ENCODE measurements around the gene MEIS1.

MEIS1 gene

DNA sequence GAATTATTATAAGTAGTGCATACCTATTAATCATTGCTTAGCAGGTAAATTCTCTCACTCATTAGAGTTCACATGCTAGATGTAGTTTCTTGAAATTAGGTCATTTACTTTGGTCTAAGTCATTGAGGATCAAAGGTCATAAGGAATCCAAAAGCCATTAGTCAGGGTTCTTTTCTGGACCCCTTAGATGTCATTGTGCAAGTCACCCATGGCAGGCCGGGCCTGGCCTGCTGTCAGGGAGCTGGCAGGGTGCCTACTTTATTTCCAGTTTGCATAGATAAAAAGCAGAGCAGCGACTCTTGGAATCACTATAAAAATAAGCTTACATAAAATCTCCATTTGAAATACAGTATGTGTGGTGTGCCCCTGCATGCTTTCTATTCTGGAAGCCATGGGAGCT lies 91.3 kb downstream of the MEIS1 start:
- no peak for DNase-seq (ENCODE audit: low spot score)
- no peak overlapping the region for H2BK12ac ChIP-seq (ENCODE audit: low read length)
- no peak overlapping the region for H3K4me2 ChIP-seq (ENCODE audit: insufficient read depth, low read length, poor library complexity, severe bottlenecking)
- no peak overlapping the region for H3K4ac ChIP-seq (ENCODE audit: low read length)
- H3K23ac ChIP-seq (ENCODE audit: low read depth, low read length, poor library complexity), result no peak overlapping the region
- H3K9me3 ChIP-seq (replicated peaks in 1 of 2; ENCODE audit: control insufficient read depth in 2 of 2, insufficient read depth in 1 of 2, low read depth in 1 of 2, low read length in 2 of 2), result no peaks in the 10 kb centered on the region
- no peak overlapping the region for H3K27ac ChIP-seq (replicated peaks; ENCODE audit: low read length)
- no peak overlapping the region for H2BK15ac ChIP-seq (ENCODE audit: low read length)
- WGBS, 2 donors (ENCODE audit: extremely low coverage in 2 of 2, insufficient read length in 2 of 2, insufficient replicate concordance in 1 of 2), result no CpG with 5 or more reads among the region's 2 CpGs
- no peak overlapping the region for H2BK5ac ChIP-seq (ENCODE audit: low read length)
- peaks cover 0 to 4% of the 10 kb centered on the region in 2 donors for H3K36me3 ChIP-seq (replicated peaks in 1 of 2; ENCODE audit: control insufficient read depth in 2 of 2, insufficient read depth in 2 of 2, low read length in 2 of 2)
- no peak overlapping the region for H3K9ac ChIP-seq (ENCODE audit: low read depth, low read length, poor library complexity)
- no peak overlapping the region for H3K14ac ChIP-seq (ENCODE audit: low read length)
- no peak overlapping the region for H4K8ac ChIP-seq (ENCODE audit: low read depth, low read length)
- no peak overlapping the region for H2AFZ ChIP-seq (ENCODE audit: low read length)
- no peak overlapping the region for H3K18ac ChIP-seq (ENCODE audit: low read length)
- H3K79me1 ChIP-seq (ENCODE audit: low read depth, low read length), result no peaks in the 10 kb centered on the region
- H3K4me1 ChIP-seq (ENCODE audit: control insufficient read depth in 2 of 2, insufficient read depth in 1 of 2, low read depth in 1 of 2, low read length in 2 of 2), result peaks cover 8 to 9% of the 10 kb centered on the region in 2 donors
- no peak overlapping the region for H3K4me3 ChIP-seq (ENCODE audit: low read length in 2 of 2)
- no peak overlapping the region for H2BK120ac ChIP-seq (ENCODE audit: low read depth, low read length)
- no peak overlapping the region for H4K91ac ChIP-seq (ENCODE audit: low read depth, low read length, poor library complexity)
- no peak overlapping the region for H2AK5ac ChIP-seq (ENCODE audit: low read depth, low read length)
- H3K27me3 ChIP-seq (ENCODE audit: control insufficient read depth in 3 of 3, insufficient read depth in 3 of 3, low read depth in 1 of 3, low read length in 3 of 3), result no peaks in the 10 kb centered on the region

DNA sequence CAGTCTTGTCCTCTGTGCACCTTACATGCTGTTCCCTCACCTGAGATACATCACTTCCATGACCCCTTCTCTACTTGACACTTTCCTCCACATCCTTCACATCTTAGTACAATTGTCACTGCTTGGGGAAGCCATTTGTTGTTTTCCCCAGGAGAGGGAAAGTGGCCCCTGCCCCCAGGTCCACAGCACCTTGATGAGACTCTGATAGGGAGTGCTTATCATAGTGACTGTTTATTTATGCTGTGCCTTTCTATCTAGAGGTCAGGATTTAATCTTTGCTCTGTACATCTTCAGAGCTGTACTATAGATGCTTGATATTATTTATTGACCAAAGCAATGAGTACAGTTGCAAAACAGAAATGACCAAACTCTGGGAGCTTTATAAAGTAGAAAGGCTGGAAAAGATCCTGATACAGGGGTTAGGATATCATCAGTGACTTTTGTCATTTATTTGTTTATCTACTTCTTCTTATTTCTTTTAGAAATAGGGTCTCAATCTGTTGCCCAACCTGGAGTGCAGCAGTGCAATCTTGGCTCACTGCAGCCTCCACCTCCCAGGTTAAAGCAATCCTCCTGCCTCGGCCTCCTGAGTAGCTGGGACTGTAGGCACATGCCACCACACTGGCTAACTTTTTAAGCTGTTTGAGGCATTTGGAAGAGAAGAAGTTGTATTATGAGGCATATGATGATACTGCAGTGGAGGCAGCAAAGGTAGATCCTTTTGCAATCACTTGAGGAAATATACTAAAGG lies 94.2 kb downstream of the MEIS1 start:
- no peak overlapping the region for H3K4ac ChIP-seq (ENCODE audit: low read length)
- H4K91ac ChIP-seq (ENCODE audit: low read depth, low read length, poor library complexity), result no peak overlapping the region
- H2BK120ac ChIP-seq (ENCODE audit: low read depth, low read length), result no peak overlapping the region
- WGBS, 2 donors (ENCODE audit: extremely low coverage in 2 of 2, insufficient read length in 2 of 2, insufficient replicate concordance in 1 of 2), result no CpG with 5 or more reads among the region's 1 CpG
- peaks cover 5 to 14% of the 10 kb centered on the region in 2 donors for H3K4me1 ChIP-seq (ENCODE audit: control insufficient read depth in 2 of 2, insufficient read depth in 1 of 2, low read depth in 1 of 2, low read length in 2 of 2)
- H2AFZ ChIP-seq (ENCODE audit: low read length), result no peak overlapping the region
- H3K9ac ChIP-seq (ENCODE audit: low read depth, low read length, poor library complexity), result no peak overlapping the region
- no peak overlapping the region for H3K27ac ChIP-seq (replicated peaks; ENCODE audit: low read length)
- no peak overlapping the region for H2AK5ac ChIP-seq (ENCODE audit: low read depth, low read length)
- H3K79me1 ChIP-seq (ENCODE audit: low read depth, low read length), result no peaks in the 10 kb centered on the region
- no peak overlapping the region for H3K4me2 ChIP-seq (ENCODE audit: insufficient read depth, low read length, poor library complexity, severe bottlenecking)
- no peaks in the 10 kb centered on the region for H3K27me3 ChIP-seq (ENCODE audit: control insufficient read depth in 3 of 3, insufficient read depth in 3 of 3, low read depth in 1 of 3, low read length in 3 of 3)
- no peak overlapping the region for H2BK5ac ChIP-seq (ENCODE audit: low read length)
- H3K18ac ChIP-seq (ENCODE audit: low read length), result no peak overlapping the region
- H2BK12ac ChIP-seq (ENCODE audit: low read length), result no peak overlapping the region
- no peak overlapping the region for H2BK15ac ChIP-seq (ENCODE audit: low read length)
- no peak overlapping the region for H3K4me3 ChIP-seq (ENCODE audit: low read length in 2 of 2)
- no peak for DNase-seq (ENCODE audit: low spot score)
- no peak overlapping the region for H4K8ac ChIP-seq (ENCODE audit: low read depth, low read length)
- H3K23ac ChIP-seq (ENCODE audit: low read depth, low read length, poor library complexity), result no peak overlapping the region
- no peak overlapping the region for H3K14ac ChIP-seq (ENCODE audit: low read length)
- H3K9me3 ChIP-seq (replicated peaks in 1 of 2; ENCODE audit: control insufficient read depth in 2 of 2, insufficient read depth in 1 of 2, low read depth in 1 of 2, low read length in 2 of 2), result no peaks in the 10 kb centered on the region
- peaks cover 0 to 4% of the 10 kb centered on the region in 2 donors for H3K36me3 ChIP-seq (replicated peaks in 1 of 2; ENCODE audit: control insufficient read depth in 2 of 2, insufficient read depth in 2 of 2, low read length in 2 of 2)

DNA sequence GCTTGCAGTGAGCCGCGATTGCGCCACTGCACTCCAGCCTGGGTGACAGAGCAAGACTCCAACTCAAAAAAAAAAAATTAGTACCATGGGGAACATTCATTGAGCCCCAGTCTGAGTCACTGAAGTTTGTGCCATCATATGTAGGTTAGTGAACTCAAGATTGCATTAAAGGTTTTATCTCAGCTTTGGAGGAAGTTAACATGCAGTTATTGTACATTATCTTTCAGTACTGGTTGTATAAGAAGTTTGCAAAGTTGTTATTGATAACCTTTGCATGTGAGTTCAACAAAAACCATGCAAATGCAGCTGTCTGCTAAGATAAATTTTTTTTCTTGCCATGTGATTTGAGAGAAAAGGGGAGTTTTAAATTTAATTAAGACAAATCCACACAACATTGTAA lies 95.7 kb downstream of the MEIS1 start:
- H2BK120ac ChIP-seq (ENCODE audit: low read depth, low read length), result no peak overlapping the region
- WGBS, 2 donors (ENCODE audit: extremely low coverage in 2 of 2, insufficient read length in 2 of 2, insufficient replicate concordance in 1 of 2), result no CpG with 5 or more reads among the region's 3 CpGs
- no peak overlapping the region for H3K27ac ChIP-seq (replicated peaks; ENCODE audit: low read length)
- no peak overlapping the region for H2AFZ ChIP-seq (ENCODE audit: low read length)
- H4K8ac ChIP-seq (ENCODE audit: low read depth, low read length), result no peak overlapping the region
- no peak overlapping the region for H4K91ac ChIP-seq (ENCODE audit: low read depth, low read length, poor library complexity)
- H3K4me2 ChIP-seq (ENCODE audit: insufficient read depth, low read length, poor library complexity, severe bottlenecking), result no peak overlapping the region
- no peaks in the 10 kb centered on the region for H3K9me3 ChIP-seq (replicated peaks in 1 of 2; ENCODE audit: control insufficient read depth in 2 of 2, insufficient read depth in 1 of 2, low read depth in 1 of 2, low read length in 2 of 2)
- no peak overlapping the region for H2AK5ac ChIP-seq (ENCODE audit: low read depth, low read length)
- H3K23ac ChIP-seq (ENCODE audit: low read depth, low read length, poor library complexity), result no peak overlapping the region
- DNase-seq (ENCODE audit: low spot score), result no peak
- peaks cover 3 to 14% of the 10 kb centered on the region in 2 donors for H3K4me1 ChIP-seq (ENCODE audit: control insufficient read depth in 2 of 2, insufficient read depth in 1 of 2, low read depth in 1 of 2, low read length in 2 of 2)
- no peaks in the 10 kb centered on the region for H3K79me1 ChIP-seq (ENCODE audit: low read depth, low read length)
- H3K4ac ChIP-seq (ENCODE audit: low read length), result no peak overlapping the region
- no peak overlapping the region for H2BK5ac ChIP-seq (ENCODE audit: low read length)
- H3K4me3 ChIP-seq (ENCODE audit: low read length in 2 of 2), result no peak overlapping the region
- peaks cover 0 to 4% of the 10 kb centered on the region in 2 donors for H3K36me3 ChIP-seq (replicated peaks in 1 of 2; ENCODE audit: control insufficient read depth in 2 of 2, insufficient read depth in 2 of 2, low read length in 2 of 2)
- H3K14ac ChIP-seq (ENCODE audit: low read length), result no peak overlapping the region
- no peak overlapping the region for H3K18ac ChIP-seq (ENCODE audit: low read length)
- no peak overlapping the region for H2BK12ac ChIP-seq (ENCODE audit: low read length)
- no peak overlapping the region for H2BK15ac ChIP-seq (ENCODE audit: low read length)
- no peaks in the 10 kb centered on the region for H3K27me3 ChIP-seq (ENCODE audit: control insufficient read depth in 3 of 3, insufficient read depth in 3 of 3, low read depth in 1 of 3, low read length in 3 of 3)
- no peak overlapping the region for H3K9ac ChIP-seq (ENCODE audit: low read depth, low read length, poor library complexity)

DNA sequence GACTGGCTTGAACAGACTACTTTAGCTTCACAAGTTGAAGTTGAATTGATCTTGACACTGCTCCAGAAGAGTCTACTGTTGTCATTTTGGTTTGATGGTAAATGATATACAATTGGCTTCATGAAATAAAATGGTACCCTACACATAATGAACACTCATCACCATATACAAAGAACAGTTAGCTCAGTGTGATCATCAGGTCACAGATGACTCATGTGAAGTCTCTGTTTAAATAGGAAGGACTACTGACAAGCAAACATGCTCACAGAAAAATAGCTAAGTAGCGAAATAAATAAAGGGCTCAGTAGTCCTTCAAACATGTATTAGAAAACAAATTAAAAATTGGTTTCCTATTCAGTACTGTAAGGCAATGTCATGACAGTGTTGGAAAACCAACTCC lies 96.2 kb downstream of the MEIS1 start:
- no peak overlapping the region for H2BK120ac ChIP-seq (ENCODE audit: low read depth, low read length)
- H4K91ac ChIP-seq (ENCODE audit: low read depth, low read length, poor library complexity), result no peak overlapping the region
- H3K36me3 ChIP-seq (replicated peaks in 1 of 2; ENCODE audit: control insufficient read depth in 2 of 2, insufficient read depth in 2 of 2, low read length in 2 of 2), result peaks cover 0 to 4% of the 10 kb centered on the region in 2 donors

More for the DNA sequence above, 96.2 kb downstream of the MEIS1 start:
- no peak overlapping the region for H3K4me2 ChIP-seq (ENCODE audit: insufficient read depth, low read length, poor library complexity, severe bottlenecking)
- H3K4me1 ChIP-seq (ENCODE audit: control insufficient read depth in 2 of 2, insufficient read depth in 1 of 2, low read depth in 1 of 2, low read length in 2 of 2), result peaks cover 0 to 14% of the 10 kb centered on the region in 2 donors
- H3K4ac ChIP-seq (ENCODE audit: low read length), result no peak overlapping the region
- no peak overlapping the region for H4K8ac ChIP-seq (ENCODE audit: low read depth, low read length)
- H3K9me3 ChIP-seq (replicated peaks in 1 of 2; ENCODE audit: control insufficient read depth in 2 of 2, insufficient read depth in 1 of 2, low read depth in 1 of 2, low read length in 2 of 2), result no peaks in the 10 kb centered on the region
- H2BK15ac ChIP-seq (ENCODE audit: low read length), result no peak overlapping the region
- H3K14ac ChIP-seq (ENCODE audit: low read length), result no peak overlapping the region
- DNase-seq (ENCODE audit: low spot score), result no peak
- no peak overlapping the region for H2AFZ ChIP-seq (ENCODE audit: low read length)
- no peak overlapping the region for H3K18ac ChIP-seq (ENCODE audit: low read length)
- H3K9ac ChIP-seq (ENCODE audit: low read depth, low read length, poor library complexity), result no peak overlapping the region
- no peaks in the 10 kb centered on the region for H3K27me3 ChIP-seq (ENCODE audit: control insufficient read depth in 3 of 3, insufficient read depth in 3 of 3, low read depth in 1 of 3, low read length in 3 of 3)
- WGBS, 2 donors (ENCODE audit: extremely low coverage in 2 of 2, insufficient read length in 2 of 2, insufficient replicate concordance in 1 of 2), result no CpG with 5 or more reads among the region's 1 CpG
- H2BK5ac ChIP-seq (ENCODE audit: low read length), result no peak overlapping the region
- H3K23ac ChIP-seq (ENCODE audit: low read depth, low read length, poor library complexity), result no peak overlapping the region
- no peak overlapping the region for H3K4me3 ChIP-seq (ENCODE audit: low read length in 2 of 2)
- no peak overlapping the region for H2AK5ac ChIP-seq (ENCODE audit: low read depth, low read length)
- H3K79me1 ChIP-seq (ENCODE audit: low read depth, low read length), result no peaks in the 10 kb centered on the region
- no peak overlapping the region for H3K27ac ChIP-seq (replicated peaks; ENCODE audit: low read length)
- H2BK12ac ChIP-seq (ENCODE audit: low read length), result no peak overlapping the region

All from neuronal stem cell (in vitro differentiated cells).